Measurements from ENCODE around the gene ACSL4. TPM values are rescaled to one million over a fixed set of nuclear protein-coding genes. Genes with fewer than 3 reads are reported as not detected.

Gene ACSL4
- total and polyA plus RNA-seq, 9 of the 15 experiments (the other 6 are each of a cell fraction or from before 2014, with no cell fraction given): 9.8 to 35.1 (median 25.5) TPM

GRCh38 chrX:109626637-109627036, 106.4 kb downstream of the ACSL4 start:
- H3K27me3 ChIP-seq (ENCODE audit: control insufficient read depth in 2 of 2, insufficient read depth in 2 of 2, low read length in 2 of 2): no peaks in the 10 kb centered on the region
- peak; percentile 9 to 72 (median 30) for DNase-seq (ENCODE audit: extremely low read depth in 1 of 4, low spot score in 3 of 4)
- no peaks in the 10 kb centered on the region for H3K36me3 ChIP-seq (ENCODE audit: control insufficient read depth, insufficient read depth, low read length)
- H3K4me3 ChIP-seq: no peak overlapping the region
- 0% methylated on average over 4 of the region's 4 CpGs for WGBS (ENCODE audit: insufficient coverage, low coverage, missing lambda C conversion rate)
- peak; percentile 62 for FAIRE-seq
- no peaks in the 10 kb centered on the region for H3K79me2 ChIP-seq (ENCODE audit: control insufficient read depth, insufficient read depth, low read length)
- in situ Hi-C loops (cut with MboI): no loop called here
- H3K9ac ChIP-seq (ENCODE audit: insufficient read depth in 1 of 2, low read depth in 2 of 2, low read length in 2 of 2): no peak overlapping the region
- ChIA-PET POLR2A (interaction anchor here (1.4 kb wide), 1 partner anchor 8 kb away, joined by 7 read pairs; no protein-coding TSS in a partner anchor), CTCF (ENCODE audit: low intra/inter-chr PET ratio) (no interaction called here)
- peaks cover 2% of the 10 kb centered on the region; the same call in 1 of the 2 replicates for H3K9me3 ChIP-seq (replicated peaks; ENCODE audit: control insufficient read depth, insufficient read depth, low read depth, low read length)
- H3K4me2 ChIP-seq (ENCODE audit: insufficient read depth, low read length): peak overlapping the region; percentile 11; the same call in 1 of the 2 replicates
- no peaks in the 10 kb centered on the region for H4K20me1 ChIP-seq (replicated peaks; ENCODE audit: control insufficient read depth, insufficient read depth, low read length)
- H3K9me1 ChIP-seq (ENCODE audit: control insufficient read depth, insufficient read depth, low read length): no peaks in the 10 kb centered on the region
- intact Hi-C loops (cut with micrococcal nuclease): no loop called here
- ATAC-seq: peak; percentile 81
- BruUV-seq (replicated peaks): no TSS peak
- peaks cover 0 to 8% of the 10 kb centered on the region in 2 experiments; a peak in 4 of 5 replicates for H3K4me1 ChIP-seq (replicated peaks in 1 of 2; ENCODE audit: control insufficient read depth in 2 of 2, insufficient read depth in 2 of 2, low read length in 2 of 2)
- no peak overlapping the region for H3K27ac ChIP-seq (ENCODE audit: extremely low read depth, low read depth, low read length)
- no peak overlapping the region for H2AFZ ChIP-seq (ENCODE audit: low read depth, low read length)
- no peak for TF ChIP-seq ZNF695 (CRISPR knock-in tag; IDR thresholded peaks at IDR 0.05)
- peak; percentile 66; the same call in 1 of the 2 replicates for TF ChIP-seq TAL1 (IDR thresholded peaks at IDR 0.05)
- peak; percentile 51; the same call in 1 of the 2 replicates for TF ChIP-seq TEAD4 (IDR thresholded peaks at IDR 0.05; ENCODE audit: low read length)
- no peak for TF ChIP-seq TEAD4 (CRISPR knock-in tag; IDR thresholded peaks at IDR 0.05; ENCODE audit: borderline replicate concordance)
- peak; percentile 49 to 61; a peak in 3 of 4 replicates for TF ChIP-seq NRF1 (conservative IDR thresholded peaks at IDR 0.05 in 1 of 2, IDR thresholded peaks at IDR 0.05 in 1 of 2)
- TF ChIP-seq CBFA2T3 (IDR thresholded peaks at IDR 0.05): peak; percentile 87
- TF ChIP-seq CREB1 (IDR thresholded peaks at IDR 0.05): no peak
- TF ChIP-seq CREB1 (CRISPR knock-in tag; IDR thresholded peaks at IDR 0.05): no peak
- TF ChIP-seq HMBOX1 (IDR thresholded peaks at IDR 0.05): peak; percentile 54; the same call in 1 of the 2 replicates
- TF ChIP-seq NFIC (IDR thresholded peaks at IDR 0.05): peak; percentile 27; the same call in 1 of the 2 replicates
- no peak for TF ChIP-seq ZNF274 (IDR thresholded peaks at IDR 0.05; ENCODE audit: borderline replicate concordance, low read depth, low read length)
- no peak for TF ChIP-seq MBD1 (CRISPR knock-in tag; IDR thresholded peaks at IDR 0.05)
- TF ChIP-seq BCOR (IDR thresholded peaks at IDR 0.05): no peak
- TF ChIP-seq MTA2 (IDR thresholded peaks at IDR 0.05; ENCODE audit: low read depth): peak; percentile 29; the same call in 1 of the 2 replicates
- no peak for TF ChIP-seq XRCC4 (IDR thresholded peaks at IDR 0.05; ENCODE audit: extremely low read depth, insufficient read depth, insufficient read length)
- TF ChIP-seq ARID1B (IDR thresholded peaks at IDR 0.05): peak; percentile 62; the same call in 1 of the 2 replicates
- no peak for TF ChIP-seq GABPA (tag; conservative IDR thresholded peaks at IDR 0.05; ENCODE audit: low read depth)
- peak; percentile 66 for TF ChIP-seq TCF3 (CRISPR knock-in tag; IDR thresholded peaks at IDR 0.05)
- TF ChIP-seq MEF2D (tag; conservative IDR thresholded peaks at IDR 0.05; ENCODE audit: low read depth): no peak
- TF ChIP-seq DPF2 (IDR thresholded peaks at IDR 0.05): peak; percentile 23; the same call in 1 of the 2 replicates
